Spleen (tissue), 7 donors: ENCODE results near the gene AFF1.

Experiments
- POLR2A ChIP-seq, 3 donors: fragments of 450-650 bp; IDR thresholded peaks; one replicate each; pipeline ENCODE4 v1.5.1; 2017; ENCODE audit warnings: antibody characterized with exemption in 3 of 3, mild to moderate bottlenecking in 1 of 3
- POLR2AphosphoS5 ChIP-seq, 3 donors: sonication (generic); formaldehyde crosslinking; IDR thresholded peaks; one replicate each; pipeline ENCODE4 v1.5.1; 2017; ENCODE audit warnings: antibody characterized with exemption in 3 of 3
- TF ChIP-seq, protein P1 (sequence below), 11 experiments: fragments of 200-600 bp in 7 of 11; fragments of 450-650 bp in 4 of 11; sonication (generic) in 4 of 11; IDR thresholded peaks in 8 of 11; conservative IDR thresholded peaks in 3 of 11; 1 replicate in 7 of 11; 2 replicates in 4 of 11; pipeline versions ENCODE4 v1.4.0 to v1.8.0; 2016 to 2021; ENCODE audit warnings: antibody characterized with exemption in 11 of 11, inconsistent platforms in 4 of 11, mild to moderate bottlenecking in 1 of 11
- donor health status: DM: no; HTN: no; CAD: no; lungs with moderate emphysema.
- donor health status: DM: no; HTN: no; CAD: no.
- donor health status: DM: no; HTN: no; CAD: no.

DNA sequence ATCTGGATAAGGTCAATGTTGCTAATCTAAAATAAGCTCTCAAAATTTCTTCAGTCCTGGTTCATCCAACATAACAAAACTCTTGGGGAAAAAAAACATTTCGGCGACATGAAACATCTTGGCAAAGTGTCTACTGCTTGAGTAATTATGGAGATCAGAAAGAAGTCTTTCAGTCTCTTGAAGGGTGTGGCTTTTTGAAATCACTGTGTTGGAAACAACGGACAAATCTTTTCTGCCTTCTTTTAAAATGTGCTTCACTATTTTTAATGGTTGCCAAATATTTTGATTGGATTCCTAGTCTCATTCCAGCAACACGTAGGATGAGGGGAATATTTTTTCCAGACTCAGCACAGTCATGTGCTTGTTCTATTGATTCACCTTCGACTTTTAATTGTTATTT lies 147.0 kb downstream of the AFF1 start:
- TF ChIP-seq, protein P1, sequence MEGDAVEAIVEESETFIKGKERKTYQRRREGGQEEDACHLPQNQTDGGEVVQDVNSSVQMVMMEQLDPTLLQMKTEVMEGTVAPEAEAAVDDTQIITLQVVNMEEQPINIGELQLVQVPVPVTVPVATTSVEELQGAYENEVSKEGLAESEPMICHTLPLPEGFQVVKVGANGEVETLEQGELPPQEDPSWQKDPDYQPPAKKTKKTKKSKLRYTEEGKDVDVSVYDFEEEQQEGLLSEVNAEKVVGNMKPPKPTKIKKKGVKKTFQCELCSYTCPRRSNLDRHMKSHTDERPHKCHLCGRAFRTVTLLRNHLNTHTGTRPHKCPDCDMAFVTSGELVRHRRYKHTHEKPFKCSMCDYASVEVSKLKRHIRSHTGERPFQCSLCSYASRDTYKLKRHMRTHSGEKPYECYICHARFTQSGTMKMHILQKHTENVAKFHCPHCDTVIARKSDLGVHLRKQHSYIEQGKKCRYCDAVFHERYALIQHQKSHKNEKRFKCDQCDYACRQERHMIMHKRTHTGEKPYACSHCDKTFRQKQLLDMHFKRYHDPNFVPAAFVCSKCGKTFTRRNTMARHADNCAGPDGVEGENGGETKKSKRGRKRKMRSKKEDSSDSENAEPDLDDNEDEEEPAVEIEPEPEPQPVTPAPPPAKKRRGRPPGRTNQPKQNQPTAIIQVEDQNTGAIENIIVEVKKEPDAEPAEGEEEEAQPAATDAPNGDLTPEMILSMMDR (IDR thresholded peaks at IDR 0.05 in 8 of 11, conservative IDR thresholded peaks at IDR 0.05 in 3 of 11): no peak
- TF ChIP-seq POLR2AphosphoS5 (IDR thresholded peaks at IDR 0.05): no peak
- no peak for TF ChIP-seq POLR2A (IDR thresholded peaks at IDR 0.05)
